ENCODE measurements around the gene NOTO. TPM values are rescaled to one million over a fixed set of nuclear protein-coding genes. Genes with fewer than 3 reads are reported as not detected.
"Not testable (repeated sequence)": the region's sequence is repeated elsewhere in the genome, so short reads cannot be mapped to it uniquely, and the experiment has no call there.

The NOTO gene, protein sequence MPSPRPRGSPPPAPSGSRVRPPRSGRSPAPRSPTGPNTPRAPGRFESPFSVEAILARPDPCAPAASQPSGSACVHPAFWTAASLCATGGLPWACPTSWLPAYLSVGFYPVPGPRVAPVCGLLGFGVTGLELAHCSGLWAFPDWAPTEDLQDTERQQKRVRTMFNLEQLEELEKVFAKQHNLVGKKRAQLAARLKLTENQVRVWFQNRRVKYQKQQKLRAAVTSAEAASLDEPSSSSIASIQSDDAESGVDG
- not detected in 2 replicates for total RNA-seq

DNA sequence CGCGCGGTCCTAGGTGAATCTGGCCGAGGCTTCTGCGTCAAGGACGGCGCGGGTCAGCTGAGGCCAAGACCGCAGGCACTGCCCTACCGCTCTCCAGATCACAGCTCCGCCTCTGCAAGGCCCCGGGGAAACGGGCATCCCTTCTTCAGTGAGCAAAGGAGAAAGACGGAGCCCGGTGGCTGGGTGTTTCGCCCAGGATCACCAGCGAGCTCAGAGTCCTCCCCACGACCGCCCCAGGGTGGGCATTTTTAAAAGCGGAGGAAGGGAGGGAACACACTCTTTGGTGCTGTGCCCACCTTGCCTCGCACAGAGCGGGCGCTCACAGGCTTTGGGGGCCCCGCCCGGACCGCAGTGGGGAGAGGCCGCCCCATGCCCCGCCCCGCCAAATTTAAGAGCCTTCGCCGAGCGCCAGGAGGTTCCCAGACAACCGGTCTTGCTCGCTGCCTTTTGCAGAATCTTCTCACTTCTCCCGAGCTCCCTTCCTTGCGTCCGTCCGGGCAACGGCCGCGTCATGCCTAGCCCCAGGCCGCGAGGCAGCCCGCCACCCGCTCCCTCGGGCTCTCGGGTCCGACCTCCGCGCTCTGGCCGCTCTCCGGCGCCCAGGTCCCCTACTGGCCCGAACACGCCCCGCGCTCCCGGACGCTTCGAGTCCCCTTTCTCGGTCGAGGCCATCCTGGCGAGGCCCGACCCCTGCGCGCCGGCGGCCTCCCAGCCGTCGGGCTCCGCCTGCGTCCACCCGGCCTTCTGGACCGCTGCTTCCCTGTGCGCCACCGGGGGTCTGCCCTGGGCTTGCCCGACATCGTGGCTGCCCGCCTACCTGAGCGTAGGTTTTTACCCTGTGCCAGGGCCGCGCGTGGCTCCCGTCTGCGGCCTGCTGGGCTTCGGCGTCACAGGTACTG is at the start of gene NOTO:
Gene NOTO, plus strand, starts transcription at position 419 of the 899 bp plus-strand sequence. Its CDS starts 93 bp downstream, at position 512.
- intact Hi-C loops (cut with micrococcal nuclease) = no loop called here

DNA sequence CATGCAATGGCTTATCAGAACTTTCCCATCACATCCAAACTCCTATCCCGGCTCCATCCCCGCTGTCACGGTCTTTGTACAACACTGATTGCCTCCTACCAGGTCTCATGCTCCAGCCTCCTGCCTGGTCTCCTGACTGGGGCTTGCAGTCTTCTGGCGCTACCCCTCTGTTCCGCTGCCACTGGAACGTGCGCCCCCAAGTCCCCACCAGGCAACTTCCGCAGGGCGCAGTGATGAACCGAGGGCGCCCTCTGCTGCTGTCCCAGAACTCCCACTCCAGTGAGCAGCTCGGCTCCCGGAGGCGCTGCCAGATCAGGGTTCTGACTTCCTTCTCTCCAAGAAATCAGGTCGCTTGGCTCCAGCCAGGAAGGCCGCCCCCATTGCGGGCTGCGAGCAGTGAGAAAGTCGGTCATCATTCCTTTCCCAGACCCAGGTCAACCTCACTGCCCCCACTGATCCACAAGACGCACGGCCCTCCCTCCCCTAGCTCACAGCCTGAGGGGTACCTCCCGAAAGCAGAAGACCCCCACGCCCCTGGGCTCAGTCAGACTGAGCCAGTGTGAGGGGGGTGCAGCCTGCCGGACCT is 45.7 kb upstream of the NOTO start:
- intact Hi-C loops (cut with micrococcal nuclease) = loop anchor here (1.0 kb wide), 1 partner anchor 71 kb away; no protein-coding TSS in a partner anchor

DNA sequence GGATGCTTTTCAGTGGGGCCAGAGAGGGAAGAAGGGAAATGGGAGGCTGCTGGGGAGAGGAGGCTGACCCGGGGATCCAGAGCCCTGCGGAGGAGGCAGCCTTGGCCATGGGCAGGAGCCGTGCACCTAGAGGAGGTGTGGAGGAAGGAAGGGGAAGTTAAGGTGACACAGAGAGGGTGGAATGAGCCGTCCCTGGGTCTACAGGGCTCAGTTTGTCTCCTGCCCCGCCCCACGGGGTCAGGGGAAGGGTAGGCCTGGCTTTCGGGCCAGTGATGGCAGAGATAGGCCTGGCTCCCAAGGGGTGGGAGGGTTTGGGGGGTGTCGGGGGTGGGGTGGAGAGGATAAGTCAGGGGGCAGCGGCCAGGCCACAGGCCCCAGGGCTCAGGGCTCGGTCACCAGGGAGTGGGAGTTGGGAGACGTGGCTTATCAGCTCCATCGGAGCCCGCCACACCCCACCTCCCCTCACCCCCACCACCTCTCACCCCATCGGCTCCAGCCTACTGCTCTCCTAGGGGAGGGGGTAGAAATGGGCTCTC is 39.5 kb upstream of the NOTO start:
- intact Hi-C loops (cut with micrococcal nuclease) = loop anchor here (1.0 to 2.0 kb wide), 3 partner anchors 78 to 271 kb away; no protein-coding TSS in a partner anchor

DNA sequence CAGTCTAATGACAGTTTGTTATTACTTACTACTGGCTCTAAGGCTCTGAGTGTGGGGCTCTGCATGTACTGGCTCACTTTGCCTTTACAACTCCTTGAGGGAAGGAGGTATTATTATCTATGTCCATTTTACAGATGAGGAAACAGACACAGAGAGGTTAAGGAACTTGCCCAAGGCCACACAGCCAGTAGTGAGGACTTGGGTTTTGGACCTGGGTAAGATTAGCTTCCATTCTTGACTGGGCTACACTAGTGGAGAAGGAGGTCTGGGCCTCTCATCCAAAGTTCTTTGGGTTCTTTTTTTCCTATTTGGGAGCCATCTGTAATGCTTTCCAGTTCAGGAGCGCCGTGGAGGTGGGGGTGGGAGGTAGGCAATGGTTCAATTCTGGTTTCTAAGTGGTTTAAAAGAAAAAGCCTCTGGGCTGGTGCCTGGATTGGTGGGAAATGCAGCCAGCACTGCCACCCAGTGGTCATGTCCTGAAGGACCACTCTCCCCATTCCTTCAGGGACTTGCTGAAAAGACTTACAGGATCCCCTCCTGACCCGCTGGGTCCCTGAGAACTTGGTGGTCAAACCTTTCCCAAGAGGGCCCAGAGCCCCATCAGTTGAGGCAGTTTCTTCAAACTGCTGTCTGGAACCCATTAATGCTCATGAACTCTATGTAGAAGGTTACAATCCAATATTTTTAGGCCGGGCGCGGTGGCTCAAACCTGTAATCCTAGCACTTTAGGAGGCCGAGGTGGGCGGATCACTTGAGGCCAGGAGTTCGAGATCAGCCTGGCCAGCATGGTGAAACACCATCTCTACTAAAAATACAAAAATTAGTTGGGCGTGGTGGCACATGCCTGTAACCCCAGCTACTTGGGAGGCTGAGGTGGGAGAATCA is 38.6 kb upstream of the NOTO start:
- intact Hi-C loops (cut with micrococcal nuclease) = loop anchor here (1.0 to 2.0 kb wide), 3 partner anchors 79 to 271 kb away; no protein-coding TSS in a partner anchor

DNA sequence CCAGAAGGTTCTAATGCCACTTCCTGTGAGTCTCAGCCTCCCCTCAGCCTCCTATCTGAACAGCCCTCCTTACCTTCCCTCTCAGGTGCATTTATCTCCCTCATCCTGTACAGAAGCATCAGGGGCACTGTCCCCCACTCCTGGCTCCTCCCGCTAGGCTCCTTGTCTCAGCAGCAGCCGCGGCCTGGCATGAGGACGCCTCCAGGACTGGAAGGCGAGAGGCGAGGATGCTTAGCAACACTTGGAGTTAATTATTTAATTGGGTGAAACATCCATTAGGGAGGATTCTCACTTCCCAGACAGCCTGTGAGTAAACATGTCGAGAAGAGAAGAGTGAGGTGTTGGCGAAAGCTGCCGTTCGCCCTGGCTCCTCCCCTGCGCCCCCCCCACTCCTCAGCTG is 36.4 kb upstream of the NOTO start:
- intact Hi-C loops (cut with micrococcal nuclease) = not testable (repeated sequence)

DNA sequence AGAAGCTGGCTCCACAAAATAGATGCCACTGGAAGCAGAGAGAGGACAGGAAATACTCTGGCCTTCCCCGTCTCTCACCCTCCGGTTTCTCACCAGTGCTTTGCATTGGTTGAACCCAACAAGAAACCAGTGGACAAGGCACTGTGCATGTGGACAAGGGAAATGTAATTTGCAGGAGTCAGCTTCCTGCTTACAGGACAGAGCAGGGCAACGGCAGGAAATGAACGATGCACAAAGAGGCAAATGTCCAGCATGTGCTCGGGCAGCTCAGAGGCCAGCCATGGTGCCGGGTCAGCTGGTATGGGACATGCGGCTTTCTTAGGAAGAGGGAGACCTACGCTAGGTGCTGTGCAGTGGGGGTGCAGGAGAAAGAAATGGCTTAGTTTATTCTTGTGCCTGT is 35.6 kb upstream of the NOTO start:
- intact Hi-C loops (cut with micrococcal nuclease) = not testable (repeated sequence)

DNA sequence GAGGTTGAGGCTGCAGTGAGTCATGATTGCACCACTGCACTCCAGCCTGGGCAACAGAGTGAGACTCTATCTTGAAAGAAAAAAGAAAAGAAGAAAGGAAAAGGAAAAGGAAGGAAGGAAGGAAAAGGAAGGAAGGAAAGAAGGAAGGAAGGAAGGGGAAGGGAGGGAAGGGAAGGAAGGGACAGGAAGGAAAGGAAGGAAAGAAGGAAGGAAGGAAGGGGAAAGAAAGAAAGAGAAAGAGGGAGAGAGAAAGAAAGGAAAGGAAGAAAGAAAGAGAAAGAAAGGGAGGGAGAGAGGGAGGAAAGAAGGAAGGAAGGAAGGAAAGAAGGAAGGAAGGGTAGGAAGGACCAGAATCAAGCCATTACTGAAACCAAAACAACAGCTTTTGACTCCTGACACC is 34.0 kb upstream of the NOTO start:
- intact Hi-C loops (cut with micrococcal nuclease) = not testable (repeated sequence)

DNA sequence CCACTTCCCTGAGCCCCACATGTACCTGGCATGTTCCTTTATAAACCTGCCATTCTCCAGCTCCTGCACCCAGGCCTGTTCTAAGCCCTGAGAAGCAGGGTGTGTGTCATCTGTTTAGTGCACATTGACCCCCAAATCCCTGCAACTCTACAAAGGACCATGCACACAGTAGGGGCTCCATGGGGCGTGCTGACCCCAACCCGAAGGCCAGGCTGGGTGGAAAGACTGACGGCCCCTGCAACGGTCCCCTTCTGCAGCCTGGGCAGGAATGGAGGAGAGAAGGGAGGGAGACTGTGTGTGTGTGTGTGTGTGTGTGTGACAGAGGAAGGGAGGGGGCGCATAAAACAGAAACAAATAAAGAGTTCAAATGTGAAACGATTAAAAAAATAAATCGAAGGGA is 32.0 kb upstream of the NOTO start:
- intact Hi-C loops (cut with micrococcal nuclease) = not testable (repeated sequence)

DNA sequence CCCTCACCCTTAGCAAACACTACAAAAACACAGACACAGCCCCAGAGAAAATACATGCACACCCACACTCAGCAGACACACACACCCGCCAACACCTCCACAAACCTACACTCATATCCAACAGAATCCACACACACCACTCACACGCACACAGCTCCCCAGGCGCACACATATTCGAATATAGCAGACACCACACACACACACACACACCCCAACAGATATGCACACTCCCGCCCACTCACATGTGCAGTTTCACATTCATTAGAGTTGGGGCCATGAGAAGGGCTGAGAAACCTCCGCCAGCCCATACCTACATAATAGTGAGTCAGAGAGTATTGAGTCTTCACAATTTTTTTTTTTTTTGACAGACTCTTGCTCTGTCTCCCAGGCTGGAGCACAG is 29.4 kb upstream of the NOTO start:
- intact Hi-C loops (cut with micrococcal nuclease) = no loop called here

DNA sequence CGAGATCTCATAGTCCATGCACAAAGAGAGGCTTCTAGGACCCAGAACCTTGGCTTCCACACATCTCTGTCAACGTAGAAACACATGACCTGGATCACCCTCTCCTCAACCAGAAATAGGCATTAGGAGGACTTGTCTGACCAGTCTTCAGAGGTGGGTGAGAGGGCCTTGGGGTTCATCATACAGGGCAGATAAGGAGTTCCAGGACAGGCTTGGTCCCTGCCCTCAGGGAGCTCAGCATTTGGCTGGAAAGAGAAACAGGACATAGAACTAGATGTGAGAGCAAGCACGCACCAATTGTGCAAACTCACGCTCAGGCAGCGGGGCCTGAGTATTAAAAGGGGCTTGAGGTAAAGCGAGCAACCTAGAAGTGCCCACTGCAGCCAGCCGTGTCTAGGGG is 28.6 kb upstream of the NOTO start:
- intact Hi-C loops (cut with micrococcal nuclease) = no loop called here

DNA sequence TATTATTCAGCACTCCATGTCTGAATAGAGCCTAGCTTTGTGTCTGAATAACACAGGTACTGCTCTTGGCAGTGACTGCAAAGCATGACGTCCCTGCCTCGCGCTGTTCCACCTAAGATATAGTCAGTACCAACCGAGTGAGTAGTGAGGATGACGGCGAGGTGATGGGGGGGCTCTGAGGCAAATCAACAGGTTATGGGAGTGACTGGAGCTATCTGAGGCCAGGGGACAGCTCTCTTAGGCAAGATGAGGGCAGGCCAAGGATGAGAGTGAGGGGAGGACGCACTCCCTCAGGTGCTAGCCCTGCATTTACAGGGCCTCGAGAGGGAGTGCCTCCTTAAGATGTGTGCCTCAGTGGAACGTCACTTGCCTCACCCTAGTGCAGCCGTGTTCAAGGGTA is 28.1 kb upstream of the NOTO start:
- intact Hi-C loops (cut with micrococcal nuclease) = no loop called here

DNA sequence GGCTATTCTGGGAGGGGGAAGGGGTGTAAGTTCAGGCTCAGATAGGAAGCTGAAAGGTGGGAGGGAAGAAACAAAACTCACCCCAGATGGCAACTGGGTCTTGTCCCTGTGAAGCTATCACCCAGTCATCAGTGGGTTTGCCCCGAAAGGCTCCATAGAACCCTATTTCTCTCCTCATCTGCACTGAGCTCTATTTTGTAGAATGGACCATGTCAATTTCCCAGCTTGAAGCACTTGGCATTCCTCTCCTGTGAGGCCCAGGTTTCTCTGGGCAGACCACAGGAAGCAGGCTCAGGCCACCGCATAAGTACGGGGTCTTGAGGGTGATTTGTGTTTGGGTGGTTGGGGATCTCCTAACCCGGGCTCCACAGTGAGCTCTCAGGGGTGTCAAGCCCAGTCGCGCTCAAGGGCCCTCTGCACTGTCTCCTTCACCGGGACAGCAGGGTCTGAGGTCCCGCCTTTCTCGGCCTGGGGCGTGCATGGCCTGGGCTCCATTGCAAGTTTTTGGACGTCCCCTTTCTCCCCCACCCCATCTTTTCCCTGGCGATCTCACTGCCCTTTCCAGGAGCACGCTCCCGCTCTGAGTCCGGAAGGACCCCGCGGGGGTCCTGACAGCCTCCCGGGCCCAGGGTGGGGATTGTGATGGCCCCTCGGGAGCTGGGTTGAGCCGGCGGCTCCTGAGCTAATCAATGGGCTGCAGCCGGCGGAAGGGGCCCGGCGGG is 27.3 kb upstream of the NOTO start:
- intact Hi-C loops (cut with micrococcal nuclease) = no loop called here

DNA sequence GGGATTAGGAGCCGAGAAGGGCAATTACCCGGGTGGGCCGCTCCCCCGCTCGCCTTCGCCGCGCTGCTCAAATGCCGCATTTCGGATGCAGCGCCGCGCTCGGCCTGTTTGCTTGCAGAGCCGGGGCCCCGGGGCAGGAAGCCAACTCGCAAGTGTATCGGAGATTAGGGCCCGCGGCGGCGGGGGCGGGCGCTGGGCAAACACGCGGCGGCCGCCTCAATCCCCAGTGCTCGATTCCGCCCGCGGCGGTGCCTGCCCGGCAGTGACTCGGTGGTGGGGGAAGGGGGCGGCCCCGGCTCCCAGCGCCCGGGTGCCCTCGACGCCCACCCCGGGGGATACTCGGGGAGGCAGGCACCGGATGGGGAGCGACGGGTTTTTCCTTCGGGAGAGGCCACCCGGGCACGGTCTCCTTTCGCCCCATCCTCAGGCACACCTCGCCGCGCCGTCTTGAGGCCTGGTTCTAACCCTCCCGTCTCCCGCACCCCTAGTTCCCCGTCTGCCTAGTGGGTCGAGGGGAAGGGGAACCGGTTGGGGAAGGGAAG is 26.6 kb upstream of the NOTO start:
- intact Hi-C loops (cut with micrococcal nuclease) = loop anchor here (2.0 kb wide), 1 partner anchor 283 kb away; no protein-coding TSS in a partner anchor

DNA sequence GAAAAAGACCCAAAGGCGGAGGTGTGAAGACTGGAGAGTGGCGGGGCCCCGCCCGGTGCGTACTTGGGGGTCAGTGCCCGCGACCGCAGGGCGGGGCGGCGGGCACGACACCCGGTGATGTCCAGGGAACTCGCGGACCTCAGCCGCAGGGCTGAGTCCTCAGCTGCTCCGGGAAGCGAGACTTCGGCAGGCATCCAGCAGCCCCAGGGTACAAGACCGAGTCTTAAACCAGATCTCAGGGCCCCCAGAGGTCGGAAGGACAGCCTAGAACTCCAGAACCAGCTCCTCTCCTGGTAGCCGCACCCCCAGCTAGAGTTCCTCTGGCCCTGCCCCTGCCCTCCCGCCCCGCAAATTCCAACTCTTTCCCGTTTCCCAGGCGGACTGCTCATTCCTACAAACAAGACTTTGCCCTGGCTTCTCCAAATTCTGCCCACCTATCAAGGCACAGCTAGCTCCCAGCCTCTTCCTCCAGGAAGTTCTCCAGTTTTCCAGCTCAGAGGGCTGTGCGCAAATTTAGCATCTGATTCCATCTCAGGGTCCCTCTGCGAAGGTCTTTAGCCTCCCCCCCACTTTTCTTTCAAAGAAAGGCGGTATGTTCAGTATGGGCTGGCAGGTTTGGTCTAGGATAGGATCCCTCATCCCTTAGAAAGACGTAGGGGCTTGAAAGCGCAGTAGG is 26.0 kb upstream of the NOTO start:
- intact Hi-C loops (cut with micrococcal nuclease) = loop anchor here (2.0 kb wide), 1 partner anchor 284 kb away; no protein-coding TSS in a partner anchor

DNA sequence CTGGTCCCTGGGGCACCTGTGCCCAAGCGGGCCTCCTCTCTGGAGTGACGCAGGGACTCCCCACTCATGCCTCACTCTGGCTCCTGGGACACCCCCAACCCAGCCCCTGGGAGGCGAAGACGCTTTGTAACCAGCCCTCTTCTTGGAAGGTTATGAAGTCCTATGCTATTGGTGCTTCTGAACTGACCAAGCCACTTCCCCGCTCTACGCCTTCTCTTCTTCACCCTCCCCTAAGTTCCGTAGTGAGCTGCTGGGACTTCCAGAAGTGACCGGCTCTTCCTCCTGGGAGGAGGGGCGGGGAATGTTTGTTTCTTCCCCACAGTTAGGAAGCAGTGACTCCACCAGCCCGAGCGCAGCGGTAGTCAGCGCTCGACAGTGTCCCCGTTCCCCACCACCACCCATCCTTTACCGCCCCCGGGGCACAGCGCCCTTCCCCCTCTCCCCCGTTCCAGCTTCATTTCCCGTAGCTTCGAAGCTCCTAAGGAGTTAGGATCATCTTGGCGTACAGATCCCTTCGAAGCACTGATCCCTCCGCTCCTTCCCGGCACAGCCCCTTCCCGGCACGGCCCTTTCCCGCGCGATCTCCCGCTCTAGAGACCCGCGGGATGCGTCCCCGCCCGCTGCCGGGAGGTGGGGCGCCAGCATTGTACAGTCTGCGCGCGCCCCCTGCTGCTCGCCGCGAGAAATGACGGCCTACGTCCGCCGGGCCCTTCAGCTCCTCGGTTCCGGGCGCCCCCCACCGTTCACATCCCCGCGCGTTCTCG is 25.3 kb upstream of the NOTO start:
- intact Hi-C loops (cut with micrococcal nuclease) = loop anchor here (1.0 to 2.0 kb wide), 7 partner anchors 37 to 284 kb away; partner anchors contain the start of genes PRADC1, SFXN5 and SMYD5

DNA sequence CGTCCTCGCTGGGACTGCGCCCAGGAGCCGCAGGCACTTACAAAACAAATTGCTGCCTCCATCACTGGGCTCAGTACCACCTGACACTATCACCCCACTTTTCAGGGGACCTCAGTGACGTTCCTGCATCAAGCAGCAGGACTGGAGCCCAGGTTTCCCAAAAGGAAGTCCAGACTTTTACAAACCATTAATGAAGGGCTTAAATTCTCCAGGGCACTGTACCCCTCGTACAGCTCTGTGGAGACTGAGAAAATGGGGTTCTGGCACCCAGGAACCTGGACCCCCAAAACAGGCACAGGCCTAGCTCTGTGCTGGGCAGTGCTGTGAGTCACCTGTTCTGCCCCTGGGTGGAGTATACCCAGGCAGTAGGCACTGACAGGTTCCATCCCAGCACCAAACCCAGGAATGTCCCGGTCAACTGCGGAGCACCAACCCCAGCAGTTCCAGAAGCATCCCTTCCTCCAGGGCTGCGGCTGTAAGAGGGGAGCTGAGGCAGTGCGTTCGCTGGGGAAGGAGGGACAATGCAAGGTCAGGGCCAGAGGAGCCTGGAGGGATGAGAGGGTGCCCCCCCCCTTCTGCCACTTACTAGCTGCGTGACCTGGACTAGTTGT is 24.6 kb upstream of the NOTO start:
- intact Hi-C loops (cut with micrococcal nuclease) = loop anchor here (1.0 to 2.0 kb wide), 7 partner anchors 37 to 285 kb away; partner anchors contain the start of genes PRADC1, SFXN5 and SMYD5

DNA sequence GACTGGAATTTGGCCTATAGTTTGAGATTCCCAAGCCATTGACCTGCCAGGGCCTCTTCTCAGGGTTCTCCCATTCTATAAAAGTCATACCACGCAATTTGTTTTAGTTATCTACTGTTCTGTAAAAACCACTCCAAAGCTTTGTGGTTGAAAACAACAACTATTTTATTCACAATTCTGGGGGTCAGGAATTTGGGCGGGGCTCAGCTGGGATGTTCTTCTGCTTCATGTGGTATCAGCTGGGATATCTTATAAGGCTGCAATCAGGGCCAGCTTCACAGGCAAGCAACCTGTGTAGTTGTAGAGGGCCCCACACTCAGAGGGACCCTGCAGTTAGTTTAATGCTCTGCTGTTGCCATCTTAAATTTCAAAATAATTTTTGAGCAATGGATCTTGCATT is 16.4 kb upstream of the NOTO start:
- intact Hi-C loops (cut with micrococcal nuclease) = no loop called here

DNA sequence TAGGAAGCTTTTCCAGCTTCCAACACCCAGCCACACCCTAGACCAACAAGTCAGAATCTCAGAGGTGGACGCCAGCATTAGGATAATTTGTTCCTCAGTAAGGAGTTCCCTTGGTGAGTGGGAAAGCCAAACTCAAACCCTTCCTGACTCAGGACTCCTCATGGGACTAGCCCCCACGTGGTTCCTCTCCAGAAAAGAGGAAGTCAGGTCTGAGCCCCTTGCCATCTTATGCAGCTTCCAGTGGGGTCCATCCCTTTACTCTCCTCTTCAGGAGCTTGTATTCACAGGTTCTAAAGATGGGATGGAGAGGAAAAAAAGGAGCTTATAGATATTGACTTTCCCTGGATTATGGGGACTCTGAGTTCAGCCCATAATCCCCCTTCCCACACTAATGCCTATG is 14.8 kb upstream of the NOTO start:
- intact Hi-C loops (cut with micrococcal nuclease) = no loop called here

Data from T-helper 2 cell treated with Interferon-gamma antibody and Interleukin-4, amounts not matched to agents 100 ng/mL and 5 ng/mL, for 36 hours (primary cell).